ENCODE measurements around the gene AATF.

DNA sequence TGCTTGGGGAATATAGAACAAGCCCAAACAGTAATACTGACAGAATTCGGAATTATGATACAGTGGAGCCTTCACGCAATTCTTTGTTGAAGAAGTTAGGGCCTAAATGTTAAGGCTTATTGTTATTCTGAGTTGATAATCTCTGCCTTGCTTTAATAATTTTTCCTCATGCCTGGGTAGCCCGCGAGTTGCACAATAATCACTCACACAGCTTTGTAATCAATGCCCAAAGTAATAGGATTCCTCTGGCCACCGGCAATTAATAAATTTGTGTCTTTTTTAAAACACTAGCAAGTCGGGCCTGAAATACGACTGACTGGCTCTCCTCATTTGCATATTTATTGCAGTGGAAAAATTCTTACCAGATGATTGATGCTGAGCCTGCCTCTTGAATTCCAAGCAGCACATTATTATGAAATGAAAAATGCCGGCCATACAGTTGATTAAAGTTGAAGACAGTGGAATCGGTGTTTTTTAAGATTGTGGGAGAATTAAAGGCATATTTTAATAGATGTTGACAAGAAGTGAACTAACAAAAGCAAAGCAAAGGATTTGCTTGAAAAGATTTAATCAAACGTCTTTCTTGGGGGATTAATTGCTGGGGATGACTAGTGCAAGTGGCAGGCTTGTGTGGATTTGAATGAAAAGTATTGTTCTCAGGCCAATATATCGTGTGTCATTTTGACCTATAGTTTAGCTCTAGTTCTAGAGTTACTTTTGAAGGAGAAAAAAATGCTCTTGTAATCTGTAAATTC lies 30.2 kb downstream of the AATF start:
- TF ChIP-seq, protein P1, sequence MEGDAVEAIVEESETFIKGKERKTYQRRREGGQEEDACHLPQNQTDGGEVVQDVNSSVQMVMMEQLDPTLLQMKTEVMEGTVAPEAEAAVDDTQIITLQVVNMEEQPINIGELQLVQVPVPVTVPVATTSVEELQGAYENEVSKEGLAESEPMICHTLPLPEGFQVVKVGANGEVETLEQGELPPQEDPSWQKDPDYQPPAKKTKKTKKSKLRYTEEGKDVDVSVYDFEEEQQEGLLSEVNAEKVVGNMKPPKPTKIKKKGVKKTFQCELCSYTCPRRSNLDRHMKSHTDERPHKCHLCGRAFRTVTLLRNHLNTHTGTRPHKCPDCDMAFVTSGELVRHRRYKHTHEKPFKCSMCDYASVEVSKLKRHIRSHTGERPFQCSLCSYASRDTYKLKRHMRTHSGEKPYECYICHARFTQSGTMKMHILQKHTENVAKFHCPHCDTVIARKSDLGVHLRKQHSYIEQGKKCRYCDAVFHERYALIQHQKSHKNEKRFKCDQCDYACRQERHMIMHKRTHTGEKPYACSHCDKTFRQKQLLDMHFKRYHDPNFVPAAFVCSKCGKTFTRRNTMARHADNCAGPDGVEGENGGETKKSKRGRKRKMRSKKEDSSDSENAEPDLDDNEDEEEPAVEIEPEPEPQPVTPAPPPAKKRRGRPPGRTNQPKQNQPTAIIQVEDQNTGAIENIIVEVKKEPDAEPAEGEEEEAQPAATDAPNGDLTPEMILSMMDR (conservative IDR thresholded peaks at IDR 0.05): no peak
- no peak for TF ChIP-seq ZFX (IDR thresholded peaks at IDR 0.05)

Measured in C4-2B (cell line).